H9 (cell line): ENCODE data around the gene PLEKHG5. TPM values are rescaled to one million over a fixed set of nuclear protein-coding genes. Genes with fewer than 3 reads are reported as not detected.

Experiments used
- DNase-seq: peaks from one replicate; pipeline ENCODE4 v3.0.0-alpha.2; 2017
- H2AFZ ChIP-seq: one replicate; pipeline ENCODE4 v1.6.1; 2013; ENCODE audit warnings: mild to moderate bottlenecking, low read length, control low read depth, moderate library complexity
- H2AK5ac ChIP-seq: 2 replicates; pipeline ENCODE4 v1.6.1; 2013; ENCODE audit warnings: low read length, control low read depth, mixed read lengths; ENCODE audit not compliant: insufficient read length
- H2BK120ac ChIP-seq: one replicate; pipeline ENCODE4 v1.6.1; 2013; ENCODE audit warnings: low read depth, mild to moderate bottlenecking, low read length, control low read depth, inconsistent platforms; ENCODE audit not compliant: poor library complexity, severe bottlenecking
- H2BK12ac ChIP-seq: 2 replicates; pipeline ENCODE4 v1.6.1; 2013; ENCODE audit warnings: low read length, control low read depth, mixed read lengths, low read depth; ENCODE audit not compliant: insufficient read length
- H2BK15ac ChIP-seq: 2 replicates; pipeline ENCODE4 v1.6.1; 2013; ENCODE audit warnings: low read depth, low read length, control low read depth
- H2BK20ac ChIP-seq: one replicate; pipeline ENCODE4 v1.6.1; 2013; ENCODE audit warnings: low read depth, mild to moderate bottlenecking, low read length, control low read depth, inconsistent platforms; ENCODE audit not compliant: poor library complexity, severe bottlenecking
- H2BK5ac ChIP-seq: 2 replicates; pipeline ENCODE4 v1.6.1; 2013; ENCODE audit warnings: low read length, control low read depth, mixed read lengths; ENCODE audit not compliant: insufficient read length
- H3K14ac ChIP-seq: 2 replicates; pipeline ENCODE4 v1.6.1; 2013; ENCODE audit warnings: low read length, control low read depth; ENCODE audit not compliant: insufficient read depth
- H3K18ac ChIP-seq: 2 replicates; pipeline ENCODE4 v1.6.1; 2013; ENCODE audit warnings: low read depth, mild to moderate bottlenecking, mixed read lengths, low read length, control low read depth; ENCODE audit not compliant: insufficient read length
- H3K23ac ChIP-seq: 2 replicates; pipeline ENCODE4 v1.6.1; 2013; ENCODE audit warnings: low read length, control low read depth, mixed read lengths, low read depth; ENCODE audit not compliant: insufficient read length
- H3K23me2 ChIP-seq: 2 replicates; pipeline ENCODE4 v1.6.1; 2013; ENCODE audit warnings: low read depth, mild to moderate bottlenecking, mixed read lengths, low read length, control low read depth; ENCODE audit not compliant: insufficient read length, poor library complexity, severe bottlenecking
- H3K27ac ChIP-seq: 2 replicates; pipeline ENCODE4 v1.5.1; 2013; ENCODE audit warnings: low read length, control low read depth, mixed read lengths, low read depth; ENCODE audit not compliant: insufficient read length
- H3K27me3 ChIP-seq: 2 replicates; pipeline ENCODE4 v1.6.1; 2013; ENCODE audit warnings: low read length, control low read depth, inconsistent platforms; ENCODE audit not compliant: insufficient read depth
- H3K4ac ChIP-seq: 2 replicates; pipeline ENCODE4 v1.6.1; 2013; ENCODE audit warnings: low read depth, mild to moderate bottlenecking, control low read depth, inconsistent platforms, low read length, moderate library complexity
- H3K4me1 ChIP-seq: 2 replicates; pipeline ENCODE4 v1.6.1; 2013; ENCODE audit warnings: low read length, control low read depth, inconsistent platforms; ENCODE audit not compliant: insufficient read depth
- H3K4me2 ChIP-seq: 2 replicates; pipeline ENCODE4 v1.6.1; 2013; ENCODE audit warnings: low read length, control low read depth, mixed read lengths; ENCODE audit not compliant: insufficient read length, insufficient read depth
- H3K56ac ChIP-seq: 2 replicates; pipeline ENCODE4 v1.6.1; 2013; ENCODE audit warnings: low read depth, mild to moderate bottlenecking, mixed read lengths, low read length, control low read depth; ENCODE audit not compliant: insufficient read length
- H3K79me1 ChIP-seq: 2 replicates; pipeline ENCODE4 v1.6.1; 2013; ENCODE audit warnings: low read depth, mild to moderate bottlenecking, moderate library complexity, low read length, control low read depth, inconsistent platforms; ENCODE audit not compliant: insufficient read depth, poor library complexity, severe bottlenecking
- H3K79me2 ChIP-seq: 2 replicates; pipeline ENCODE4 v1.6.1; 2013; ENCODE audit warnings: low read length, control low read depth, inconsistent platforms; ENCODE audit not compliant: insufficient read depth
- H3K9ac ChIP-seq: 2 replicates; pipeline ENCODE4 v1.6.1; 2013; ENCODE audit warnings: low read length, control low read depth, mixed read lengths; ENCODE audit not compliant: insufficient read length; ENCODE audit errors: extremely low read depth
- H3K9me3 ChIP-seq: one replicate; pipeline ENCODE4 v1.6.1; 2013; ENCODE audit warnings: low read depth, low read length, inconsistent platforms; ENCODE audit not compliant: control insufficient read depth
- H3T11ph ChIP-seq: one replicate; pipeline ENCODE4 v1.6.1; 2013; ENCODE audit warnings: mild to moderate bottlenecking, low read length, control low read depth, inconsistent platforms
- H4K20me1 ChIP-seq: one replicate; pipeline ENCODE4 v1.6.1; 2013; ENCODE audit not compliant: control insufficient read depth, insufficient read length, insufficient read depth
- H4K5ac ChIP-seq: 2 replicates; pipeline ENCODE4 v1.6.1; 2013; ENCODE audit warnings: low read depth, mild to moderate bottlenecking, mixed read lengths, low read length, control low read depth; ENCODE audit not compliant: insufficient read length
- H4K8ac ChIP-seq: replicated peaks from 2 replicates; pipeline ENCODE4 v1.6.1; 2013; ENCODE audit warnings: low read length, control low read depth, mixed read lengths, low read depth; ENCODE audit not compliant: insufficient read length
- H4K91ac ChIP-seq: 2 replicates; pipeline ENCODE4 v1.6.1; 2013; ENCODE audit warnings: low read depth, mild to moderate bottlenecking, moderate library complexity, mixed read lengths, low read length, control low read depth; ENCODE audit not compliant: insufficient read length
- H3K27ac Mint-ChIP-seq, 3 experiments: 2 replicates in 2 of 3; 3 replicates in 1 of 3; pipeline ENCODE4 v1.8.0; 2020 to 2021; ENCODE audit warnings: mixed read lengths in 3 of 3, mild to moderate bottlenecking in 1 of 3, moderate library complexity in 1 of 3
- H3K27me3 Mint-ChIP-seq: 2 replicates; pipeline ENCODE4 v1.8.0; 2021; ENCODE audit warnings: low read depth, mild to moderate bottlenecking, moderate library complexity, mixed read lengths
- H3K36me3 Mint-ChIP-seq, 3 experiments: 2 replicates in 2 of 3; 3 replicates in 1 of 3; pipeline ENCODE4 v1.8.0; 2020 to 2021; ENCODE audit warnings: low read depth in 3 of 3, mixed read lengths in 3 of 3; ENCODE audit not compliant: insufficient read depth in 1 of 3
- H3K4me1 Mint-ChIP-seq, 2 experiments: 2 replicates each; pipeline ENCODE4 v1.8.0; 2020; ENCODE audit warnings: mixed read lengths in 2 of 2
- H3K4me3 Mint-ChIP-seq, 2 experiments: 2 replicates in 1 of 2; 3 replicates in 1 of 2; pipeline ENCODE4 v1.8.0; 2020 to 2021; ENCODE audit warnings: mild to moderate bottlenecking in 2 of 2, mixed read lengths in 2 of 2, moderate library complexity in 1 of 2
- H3K9me3 Mint-ChIP-seq, 2 experiments: 2 replicates in 1 of 2; 3 replicates in 1 of 2; pipeline ENCODE4 v1.8.0; 2020; ENCODE audit warnings: mild to moderate bottlenecking in 2 of 2, mixed read lengths in 2 of 2, moderate library complexity in 1 of 2
- WGBS: extraction: QIAGEN DNeasy Blood & Tissue Kit; methylation state at CpG from one replicate; pipeline ENCODE4 v1.1.7; 2013; ENCODE audit warnings: missing lambda C conversion rate, low lambda C conversion rate, mixed read lengths; ENCODE audit not compliant: insufficient read length; ENCODE audit errors: extremely low coverage; 5-methylcytosine and 5-hydroxymethylcytosine counted together
- total RNA-seq: library from RNA; stranded (reverse); gene quantifications from 2 replicates; pipeline ENCODE4 v1.2.1, GENCODE V29; 2021
- TF ChIP-seq, protein P1 (sequence below): fragments of 200-600 bp; sonication (generic); conservative IDR thresholded peaks from 3 replicates; pipeline ENCODE4 v1.8.0; 2021; ENCODE audit warnings: antibody characterized with exemption, mild to moderate bottlenecking

The PLEKHG5 gene
- total RNA-seq, 1 experiment from 2014 or later, result 22.3 TPM

DNA sequence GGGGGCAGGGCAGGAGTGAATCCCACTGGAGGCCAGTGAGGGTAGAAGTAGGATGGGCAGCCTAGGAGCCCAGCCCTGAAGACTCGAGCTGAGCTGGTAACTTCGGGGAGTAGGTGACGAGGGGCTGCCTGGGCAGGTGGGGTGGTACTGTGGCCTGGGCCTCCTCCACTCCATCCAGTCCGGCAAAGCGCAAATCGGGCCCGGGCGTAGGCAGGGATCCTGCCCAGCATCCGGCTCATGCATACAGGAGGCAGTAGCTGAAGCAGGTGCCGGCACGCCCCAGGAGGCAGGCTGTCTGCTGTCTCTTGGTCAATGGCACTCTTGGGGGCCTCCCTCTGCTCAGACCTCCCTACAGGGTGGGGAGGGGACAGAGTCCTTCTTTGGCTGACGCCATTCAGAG is 24.2 kb downstream of the PLEKHG5 start:
- DNase-seq, result no peak

More for the DNA sequence above, 24.2 kb downstream of the PLEKHG5 start:
- Mint-ChIP-seq H3K27me3 (no peaks in the 10 kb centered on the region; the same call in 1 of the 2 replicates), H3K27ac (no peak overlapping the region), H3K4me1 (peaks cover 3 to 17% of the 10 kb centered on the region in 2 experiments; a peak in 3 of 4 replicates), H3K9me3 (no peaks in the 10 kb centered on the region), H3K36me3 (peaks cover 11 to 53% (median 49%) of the 10 kb centered on the region in 3 experiments; a peak in 6 of 7 replicates), H3K4me3 (no peak overlapping the region)
- Histone ChIP-seq H3K23me2 (no peaks in the 10 kb centered on the region), H4K91ac (no peak overlapping the region), H3K18ac (no peak overlapping the region), H3K56ac (no peak overlapping the region), H3K14ac (no peak overlapping the region), H3T11ph (no peak overlapping the region), H3K9ac (no peak overlapping the region), H3K4me2 (no peak overlapping the region), H3K4ac (no peak overlapping the region), H2BK20ac (no peak overlapping the region), H2AK5ac (no peak overlapping the region), H3K27ac (no peak overlapping the region), H4K5ac (no peak overlapping the region), H2BK120ac (no peak overlapping the region), H3K23ac (no peak overlapping the region), H3K79me1 (no peaks in the 10 kb centered on the region), H4K20me1 (no peaks in the 10 kb centered on the region), H2AFZ (no peak overlapping the region), H4K8ac (no peak overlapping the region), H3K79me2 (no peaks in the 10 kb centered on the region), H3K9me3 (no peaks in the 10 kb centered on the region), H2BK15ac (no peak overlapping the region), H3K4me1 (no peaks in the 10 kb centered on the region; the same call in 1 of the 2 replicates), H2BK5ac (no peak overlapping the region), H3K27me3 (no peaks in the 10 kb centered on the region), H2BK12ac (no peak overlapping the region)
- no CpG with 5 or more reads among the region's 12 CpGs for WGBS
- TF ChIP-seq, protein P1, sequence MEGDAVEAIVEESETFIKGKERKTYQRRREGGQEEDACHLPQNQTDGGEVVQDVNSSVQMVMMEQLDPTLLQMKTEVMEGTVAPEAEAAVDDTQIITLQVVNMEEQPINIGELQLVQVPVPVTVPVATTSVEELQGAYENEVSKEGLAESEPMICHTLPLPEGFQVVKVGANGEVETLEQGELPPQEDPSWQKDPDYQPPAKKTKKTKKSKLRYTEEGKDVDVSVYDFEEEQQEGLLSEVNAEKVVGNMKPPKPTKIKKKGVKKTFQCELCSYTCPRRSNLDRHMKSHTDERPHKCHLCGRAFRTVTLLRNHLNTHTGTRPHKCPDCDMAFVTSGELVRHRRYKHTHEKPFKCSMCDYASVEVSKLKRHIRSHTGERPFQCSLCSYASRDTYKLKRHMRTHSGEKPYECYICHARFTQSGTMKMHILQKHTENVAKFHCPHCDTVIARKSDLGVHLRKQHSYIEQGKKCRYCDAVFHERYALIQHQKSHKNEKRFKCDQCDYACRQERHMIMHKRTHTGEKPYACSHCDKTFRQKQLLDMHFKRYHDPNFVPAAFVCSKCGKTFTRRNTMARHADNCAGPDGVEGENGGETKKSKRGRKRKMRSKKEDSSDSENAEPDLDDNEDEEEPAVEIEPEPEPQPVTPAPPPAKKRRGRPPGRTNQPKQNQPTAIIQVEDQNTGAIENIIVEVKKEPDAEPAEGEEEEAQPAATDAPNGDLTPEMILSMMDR, result no peak
